HG03571 (cell line): Measurements from ENCODE around the gene NPIPB6.
"Not testable (repeated sequence)": the region's sequence is repeated elsewhere in the genome, so short reads cannot be mapped to it uniquely, and the experiment has no call there.

ENCODE experiments used
- ATAC-seq: cut with Tn5 transposase; IDR thresholded peaks from one replicate; pipeline ENCODE4 v1.9.1; 2021; ENCODE audit not compliant: unreplicated experiment

Gene NPIPB6

GRCh38 chr16:28363408-28363807 lies at the start of gene NPIPB6:
NPIPB6 (minus strand) TSS chr16:28363508; CDS start chr16:28362822, 686 bp downstream.
- not testable (repeated sequence) for ATAC-seq

DNA sequence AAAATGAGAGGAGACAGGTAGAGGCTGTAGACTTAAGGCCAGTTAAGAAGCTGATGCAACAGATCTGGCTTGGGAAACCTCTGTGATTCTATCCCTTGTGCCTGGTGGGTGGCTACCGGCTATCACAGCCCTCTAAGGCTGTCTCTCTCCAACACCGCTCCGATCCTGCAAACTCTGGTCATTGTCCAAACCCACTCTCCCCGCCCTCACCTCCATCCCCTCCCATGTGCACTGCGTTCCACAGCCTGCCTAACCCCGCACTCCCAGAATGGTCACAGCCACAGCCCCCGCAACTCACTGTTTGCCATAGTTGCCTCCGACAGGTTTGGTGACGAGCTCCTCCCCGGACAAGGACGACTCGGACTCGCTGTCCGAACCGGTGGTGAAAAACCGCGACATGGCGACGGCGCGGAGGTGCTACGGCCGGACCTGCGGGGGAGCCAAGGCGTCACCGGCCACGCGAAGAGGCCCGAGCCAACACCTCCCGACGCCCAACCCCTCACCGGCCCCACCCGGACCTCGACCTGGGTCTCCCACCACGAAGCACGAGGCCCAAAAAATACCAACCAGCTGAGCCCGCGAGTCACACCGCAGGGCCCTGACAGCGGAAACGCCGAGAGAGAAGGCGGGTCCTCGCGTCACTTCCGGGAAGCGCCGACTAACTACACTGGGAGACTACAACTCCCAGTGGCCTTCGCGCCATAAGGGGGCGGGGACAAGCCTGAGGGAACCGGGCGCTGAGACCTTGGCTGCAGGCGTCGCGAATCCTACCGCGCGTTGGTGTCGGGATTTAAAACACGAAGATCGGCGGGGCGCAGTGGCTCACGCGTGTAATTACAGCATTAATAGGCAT lies 40.1 kb upstream of the NPIPB6 start, which contains the start of gene EIF3CL:
EIF3CL (minus strand) TSS at position 622 of the 853 bp plus-strand sequence; CDS start at position 399, 223 bp downstream.
- peak; percentile 92 for ATAC-seq

- ATAC-seq: not testable (repeated sequence)
Measured at GRCh38 chr16:28392054-28392453, 28.7 kb upstream of the NPIPB6 start.

DNA sequence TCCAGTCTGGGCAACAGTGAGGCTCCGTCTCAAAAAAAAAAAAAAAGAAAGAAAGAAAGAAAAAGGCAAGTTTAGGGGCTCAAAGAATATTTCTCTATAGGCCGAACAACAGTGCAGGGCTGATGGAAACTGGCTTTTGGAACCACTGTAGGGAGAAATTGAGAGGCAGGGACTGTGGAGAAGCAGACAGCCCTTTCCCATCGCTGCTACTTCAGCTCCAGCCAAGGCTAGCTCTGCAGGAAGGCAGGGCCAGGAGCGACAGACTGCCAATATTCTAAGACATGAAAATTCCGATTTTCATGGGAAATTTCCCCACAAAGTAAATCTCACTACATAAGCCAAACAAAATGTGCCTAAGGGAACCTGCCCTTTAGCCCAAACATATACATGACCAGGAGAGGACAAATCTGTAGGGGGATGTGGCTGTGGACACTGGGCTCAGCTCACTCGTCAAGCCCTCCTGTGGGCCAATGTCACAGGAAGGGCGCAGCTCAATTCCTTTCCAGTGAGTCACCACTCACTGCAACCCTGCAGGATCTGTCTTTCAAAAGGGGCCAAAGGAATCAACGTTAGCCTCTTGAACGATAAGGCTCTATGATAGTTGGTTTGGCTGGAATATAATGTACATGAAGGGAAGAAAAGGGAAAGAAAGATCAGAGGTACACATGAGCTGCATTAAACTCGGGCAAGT lies 19.0 kb upstream of the NPIPB6 start:
- not testable (repeated sequence) for ATAC-seq

DNA sequence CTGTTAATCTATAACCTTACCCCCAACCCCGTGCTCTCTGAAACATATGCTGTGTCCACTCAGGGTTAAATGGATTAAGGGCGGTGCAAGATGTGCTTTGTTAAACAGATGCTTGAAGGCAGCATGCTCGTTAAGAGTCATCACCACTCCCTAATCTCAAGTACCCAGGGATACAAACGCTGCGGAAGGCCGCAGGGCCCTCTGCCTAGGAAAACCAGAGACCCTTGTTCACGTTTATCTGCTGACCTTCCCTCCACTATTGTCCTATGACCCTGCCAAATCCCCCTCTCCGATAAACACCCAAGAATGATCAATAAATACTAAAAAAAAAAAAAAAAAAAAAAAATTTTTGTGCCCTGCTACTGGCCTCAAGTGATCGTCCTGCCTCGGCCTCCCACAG lies 14.5 kb upstream of the NPIPB6 start:
- ATAC-seq: not testable (repeated sequence)

DNA sequence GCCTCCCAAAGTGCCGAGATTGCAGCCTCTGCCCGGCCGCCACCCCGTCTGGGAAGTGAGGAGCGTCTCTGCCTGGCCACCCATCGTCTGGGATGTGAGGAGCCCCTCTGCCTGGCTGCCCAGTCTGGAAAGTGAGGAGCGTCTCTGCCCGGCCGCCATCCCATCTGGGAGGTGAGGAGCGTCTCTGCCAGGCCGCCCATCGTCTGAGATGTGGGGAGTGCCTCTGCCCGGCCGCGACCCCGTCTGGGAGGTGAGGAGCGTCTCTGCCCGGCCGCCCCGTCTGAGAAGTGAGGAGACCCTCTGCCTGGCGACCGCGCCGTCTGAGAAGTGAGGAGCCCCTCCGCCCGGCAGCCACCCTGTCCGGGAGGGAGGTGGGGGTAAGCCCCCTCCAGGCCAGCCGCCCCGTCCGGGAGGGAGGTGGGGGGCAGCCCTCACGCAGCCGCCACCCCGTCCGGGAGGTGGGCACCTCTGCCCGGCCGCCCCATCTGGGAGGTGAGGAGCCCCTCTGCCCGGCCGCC lies 13.9 kb upstream of the NPIPB6 start:
- not testable (repeated sequence) for ATAC-seq

GRCh38 chr16:28375115-28375514 lies 11.8 kb upstream of the NPIPB6 start:
- not testable (repeated sequence) for ATAC-seq

DNA sequence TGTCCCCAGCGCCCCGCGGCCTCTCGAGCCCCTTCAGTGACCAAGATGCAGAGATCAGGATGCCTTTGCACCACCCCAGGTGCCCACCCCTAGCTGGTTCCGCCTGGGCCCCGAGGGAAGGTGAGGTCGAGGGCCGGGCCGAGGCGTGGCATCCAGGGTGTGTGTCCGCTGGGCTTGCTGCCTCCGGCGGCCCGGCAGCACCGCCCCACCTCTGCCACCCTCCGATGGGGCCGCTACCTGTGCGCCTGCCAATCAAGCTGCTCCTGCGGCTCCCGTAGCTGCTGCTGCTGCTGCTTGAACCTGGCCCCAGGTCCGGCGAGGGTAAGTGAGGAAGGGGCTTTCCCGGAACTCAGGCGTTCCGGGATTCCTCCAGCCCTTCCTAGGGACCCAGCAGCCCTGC lies 11.0 kb upstream of the NPIPB6 start:
- ATAC-seq: not testable (repeated sequence)

DNA sequence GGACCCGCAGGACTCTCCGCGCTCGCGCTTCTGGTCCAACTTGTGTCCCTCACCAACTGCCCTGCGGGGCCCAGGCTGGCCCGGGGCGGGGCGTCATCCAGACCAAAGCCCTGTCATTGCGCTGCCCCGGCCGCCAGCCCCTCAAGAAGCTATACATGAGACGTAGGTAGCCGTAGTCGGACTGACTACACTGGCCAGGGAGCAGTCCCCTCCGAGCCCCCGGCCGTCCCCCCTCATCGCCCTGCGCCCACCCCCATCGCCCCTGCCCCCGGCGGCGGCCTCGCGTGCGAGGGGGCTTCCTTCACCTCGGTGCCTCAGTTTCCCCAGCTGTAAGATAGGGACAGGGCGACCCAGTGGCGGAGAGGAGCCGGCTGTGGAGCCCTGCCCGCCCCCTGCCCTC lies 4.6 kb upstream of the NPIPB6 start:
- not testable (repeated sequence) for ATAC-seq

GRCh38 chr16:28364268-28365173 lies 1.2 kb upstream of the NPIPB6 start:
- ATAC-seq: peak; percentile 91

DNA sequence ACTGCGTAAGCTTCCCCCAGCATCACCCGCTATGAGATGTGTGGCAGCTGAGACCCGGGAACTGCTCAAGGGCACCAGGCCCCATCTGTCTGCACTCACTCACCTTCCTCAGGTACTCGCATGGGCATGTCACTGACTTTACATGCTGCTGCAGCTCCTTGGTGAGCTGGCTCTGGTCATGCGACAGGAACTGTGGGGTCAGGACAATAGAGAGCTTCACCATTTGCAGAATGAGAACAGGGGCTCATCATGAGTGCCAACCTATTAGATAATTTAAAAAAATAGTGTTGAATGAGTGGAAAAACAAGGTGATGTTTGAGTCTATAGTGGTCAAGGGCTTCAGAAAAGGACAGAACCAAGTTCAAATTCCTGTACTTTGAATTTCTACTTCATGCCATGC lies 708 bp downstream of the NPIPB6 start:
- not testable (repeated sequence) for ATAC-seq

- ATAC-seq: not testable (repeated sequence)
Measured at GRCh38 chr16:28338230-28338629, 25.1 kb downstream of the NPIPB6 start.

GRCh38 chr16:28336940-28337710 lies 26.2 kb downstream of the NPIPB6 start:
- ATAC-seq: not testable (repeated sequence)

DNA sequence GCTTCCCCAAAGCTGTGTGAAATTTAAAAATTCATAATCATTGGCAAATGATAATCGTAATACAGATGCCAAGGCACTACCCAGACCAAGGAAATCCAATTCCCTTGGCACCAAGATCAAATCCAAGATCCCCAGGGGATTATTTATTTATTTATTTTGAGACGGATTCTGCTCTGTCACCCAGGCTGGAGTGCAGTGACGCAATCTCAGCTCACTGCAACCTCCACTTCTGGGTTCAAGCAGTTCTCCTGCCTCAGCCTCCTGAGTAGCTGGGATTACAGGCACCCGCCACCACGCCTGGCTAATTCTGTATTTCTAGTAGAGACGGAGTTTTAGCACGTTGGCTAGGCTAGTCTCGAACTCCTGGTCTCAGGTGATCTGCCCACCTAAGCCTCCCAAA lies 27.6 kb downstream of the NPIPB6 start:
- ATAC-seq: not testable (repeated sequence)

GRCh38 chr16:28332632-28333031 lies 30.7 kb downstream of the NPIPB6 start:
- ATAC-seq: not testable (repeated sequence)

- not testable (repeated sequence) for ATAC-seq
Measured at GRCh38 chr16:28330981-28331380, 32.3 kb downstream of the NPIPB6 start.

GRCh38 chr16:28330232-28330631 lies 33.1 kb downstream of the NPIPB6 start:
- ATAC-seq: not testable (repeated sequence)

DNA sequence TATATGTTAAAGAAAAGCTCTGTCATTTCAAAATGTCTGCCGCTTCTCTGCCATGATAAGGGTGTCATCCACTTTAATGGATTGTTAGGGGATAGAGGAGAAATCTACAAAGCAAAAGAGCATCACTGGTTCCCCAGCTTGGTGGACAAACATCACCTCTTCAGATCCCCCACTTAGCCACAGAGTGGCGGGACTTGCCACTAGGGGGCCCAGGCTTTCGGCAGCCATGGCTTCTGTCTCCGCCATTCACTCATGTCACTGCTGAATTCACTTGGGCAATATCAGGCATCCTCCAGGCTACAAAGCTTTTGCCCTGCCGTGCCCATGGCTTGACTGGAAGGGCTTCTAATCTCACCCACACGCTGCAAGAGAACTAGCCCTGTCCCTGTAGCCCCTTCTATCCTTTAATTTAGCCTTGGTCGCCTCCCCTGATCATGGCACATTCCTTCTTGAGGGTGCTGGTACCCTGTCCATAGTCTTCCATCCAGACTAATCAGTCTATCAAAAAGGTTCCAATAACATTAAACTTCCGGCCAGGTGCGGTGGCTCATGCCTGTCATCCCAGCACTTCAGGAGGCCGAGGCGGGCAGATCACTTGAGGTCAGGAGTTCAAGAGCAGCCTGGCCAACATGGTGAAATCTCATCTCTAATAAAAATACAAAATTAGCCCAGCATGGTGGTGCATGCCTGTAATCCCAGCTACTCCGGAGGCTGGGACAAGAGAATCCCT lies 36.3 kb downstream of the NPIPB6 start:
- ATAC-seq: no peak

DNA sequence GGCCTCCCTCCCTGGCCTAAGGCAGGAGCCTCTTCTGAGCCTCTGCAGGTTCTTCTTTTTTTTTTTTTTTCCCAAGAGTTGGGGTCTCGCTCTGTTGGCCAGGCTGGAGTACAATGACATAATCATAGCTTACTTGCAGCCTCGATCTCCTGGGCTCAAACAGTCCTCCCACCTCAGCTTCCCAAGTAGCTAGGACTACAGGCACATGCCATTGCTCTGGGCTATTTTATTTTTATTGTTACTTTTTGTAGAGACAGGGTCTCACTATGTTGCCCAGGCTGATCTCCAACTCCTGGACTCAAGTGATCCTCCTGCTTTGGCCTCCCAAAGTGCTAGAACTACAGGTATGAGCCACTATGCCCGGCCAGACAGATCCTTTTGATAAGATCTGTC lies 38.4 kb downstream of the NPIPB6 start:
- ATAC-seq: no peak
